Femur (tissue), 1 donor: ENCODE results near the gene NENF.
"Not testable (repeated sequence)": the region's sequence is repeated elsewhere in the genome, so short reads cannot be mapped to it uniquely, and the experiment has no call there.

Experiments used
- DNase-seq: peaks from one replicate; pipeline ENCODE4 v3.0.0-alpha.2; 2017

Gene NENF

DNA sequence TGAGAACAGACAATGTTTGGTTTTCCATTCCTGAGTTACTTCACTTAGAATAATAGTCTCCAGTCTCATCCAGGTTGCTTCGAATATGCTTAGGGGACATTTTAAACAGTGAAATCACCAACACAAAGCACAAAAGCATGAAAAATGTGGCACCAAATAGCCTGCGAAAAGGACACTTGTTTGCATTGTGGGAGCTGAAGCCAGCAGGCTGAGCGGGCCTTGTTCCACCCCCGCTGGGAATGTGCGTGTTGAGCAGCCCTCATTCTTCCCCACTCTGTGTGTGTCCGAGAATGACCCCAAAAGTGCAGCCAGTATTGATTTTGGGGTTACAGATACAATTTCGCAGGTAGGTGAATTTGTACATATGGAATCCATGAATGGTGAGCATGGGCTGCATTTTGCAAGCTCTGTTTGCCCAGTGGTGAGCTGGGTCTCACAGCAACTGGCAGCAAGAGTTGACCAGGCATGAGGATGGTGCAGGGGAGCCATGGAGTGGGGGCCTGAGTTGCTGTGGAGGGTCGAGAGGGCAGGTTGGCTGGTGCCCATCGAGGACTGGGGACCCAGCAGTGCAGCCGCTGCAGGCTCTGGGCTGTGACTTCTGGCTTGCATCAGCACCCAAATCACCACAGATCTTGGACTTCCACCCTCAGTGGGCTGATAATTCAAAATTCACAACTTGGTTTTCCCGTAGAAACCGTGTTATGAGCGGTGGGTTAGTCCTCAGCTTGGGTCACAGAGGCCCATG is 29.4 kb downstream of the NENF start:
- DNase-seq: no peak

DNA sequence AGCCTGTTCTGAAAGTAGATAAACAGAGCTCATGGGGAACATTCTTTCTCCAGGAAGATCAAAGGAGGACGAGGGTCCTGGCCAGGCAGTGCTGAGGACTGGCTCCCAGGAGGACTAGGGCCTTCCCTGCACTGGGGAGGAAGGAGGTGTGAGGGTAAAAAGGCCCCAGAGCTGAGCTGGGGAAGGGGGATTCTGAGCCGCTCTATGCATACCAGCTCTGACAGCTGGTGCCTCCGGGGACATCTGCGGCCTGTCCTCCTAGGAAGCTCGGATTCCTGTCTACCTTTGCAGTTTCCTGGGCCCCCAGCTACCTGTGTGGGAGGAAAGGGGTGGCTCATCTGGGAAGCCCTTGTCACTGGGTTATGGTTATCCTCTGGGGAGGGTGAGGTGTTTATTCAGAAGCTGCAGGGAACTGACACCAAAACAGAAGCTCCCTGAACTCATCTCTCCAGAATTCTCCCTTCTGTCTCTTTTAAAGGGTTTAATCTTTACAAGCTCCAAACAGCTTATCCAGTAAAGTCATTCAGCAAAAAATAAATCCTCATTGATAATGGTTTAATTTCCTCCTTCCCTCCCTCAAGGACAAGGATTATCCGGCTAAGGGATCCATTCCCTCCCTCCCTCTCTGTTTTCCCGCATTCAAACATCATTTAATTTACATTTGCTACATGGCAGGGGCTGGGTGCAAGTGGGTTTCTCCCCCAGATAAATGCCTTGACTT is 31.0 kb downstream of the NENF start:
- no peak for DNase-seq

DNA sequence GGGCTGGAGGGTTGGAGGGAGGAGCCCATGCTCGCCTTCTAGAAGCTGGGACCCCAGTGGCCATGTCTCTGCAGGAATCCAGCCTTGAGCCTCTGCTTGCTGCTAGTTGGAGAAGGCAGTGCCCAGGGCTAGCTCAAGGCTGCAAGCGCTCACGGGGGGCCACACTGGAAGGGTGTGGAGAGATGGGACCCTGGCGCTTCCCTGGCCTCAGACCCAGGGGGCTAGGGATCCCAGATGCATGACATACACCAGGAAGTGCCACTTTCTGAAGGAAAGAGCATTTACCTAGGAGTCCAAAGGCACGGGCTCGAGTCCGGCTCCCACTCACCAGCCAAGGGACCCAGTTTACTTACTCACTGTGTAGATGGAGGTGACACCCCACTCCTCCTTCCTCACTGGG is 32.6 kb downstream of the NENF start:
- no peak for DNase-seq

DNA sequence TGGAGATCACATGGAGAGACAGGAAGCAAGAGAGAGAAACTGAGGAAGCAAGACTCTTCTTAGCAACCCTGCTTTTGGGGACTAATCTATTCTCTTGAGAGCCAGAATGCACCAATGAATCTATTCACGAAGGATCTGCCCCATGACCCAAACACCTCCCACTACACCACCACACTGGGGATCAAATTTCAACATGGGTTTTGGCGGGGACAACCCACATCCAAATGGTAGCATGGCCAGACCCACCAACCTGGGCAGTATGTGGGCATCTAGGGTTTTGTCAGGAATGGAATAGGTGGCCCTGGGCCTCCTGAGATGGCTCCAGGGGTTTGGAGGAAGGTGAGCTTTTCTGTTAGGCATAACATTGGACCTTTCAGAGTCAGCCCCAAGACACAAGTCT is 33.7 kb downstream of the NENF start:
- DNase-seq: no peak

DNA sequence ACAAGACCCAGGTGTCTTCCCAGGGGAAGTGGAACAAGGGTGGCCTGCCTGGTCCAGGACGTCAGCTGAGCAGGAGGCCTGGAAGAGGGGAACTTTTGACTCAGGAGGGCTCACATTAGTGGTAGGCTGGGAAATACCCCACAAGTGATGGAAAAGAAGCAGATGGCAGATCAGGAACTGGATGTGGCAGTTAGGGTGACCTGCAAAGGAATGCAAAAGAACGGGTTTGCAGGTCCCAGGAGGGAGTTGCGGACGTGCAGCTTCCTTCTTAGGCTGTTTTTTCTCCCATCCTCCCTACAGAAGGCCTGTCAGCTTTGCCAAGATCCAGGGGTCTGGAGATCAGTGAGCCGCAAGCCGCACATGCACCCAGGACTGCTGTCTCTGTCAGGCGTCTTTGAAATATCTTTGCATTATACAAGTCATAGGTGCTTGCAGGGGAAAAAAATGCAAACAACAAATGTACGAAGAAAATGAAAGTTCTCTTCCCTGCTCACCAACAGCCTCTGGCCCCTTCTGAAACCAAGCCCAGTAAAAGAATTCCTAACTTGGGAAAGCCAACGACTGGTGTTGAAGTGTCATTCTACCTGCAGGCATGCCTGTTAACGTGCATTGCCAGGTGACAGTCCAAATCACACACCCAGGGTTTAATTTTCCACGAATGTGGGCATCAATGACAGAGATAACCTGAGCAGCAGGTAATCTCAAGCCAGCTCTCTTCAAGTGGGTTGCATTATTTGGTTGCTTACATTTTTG is 34.4 kb downstream of the NENF start:
- DNase-seq: no peak

DNA sequence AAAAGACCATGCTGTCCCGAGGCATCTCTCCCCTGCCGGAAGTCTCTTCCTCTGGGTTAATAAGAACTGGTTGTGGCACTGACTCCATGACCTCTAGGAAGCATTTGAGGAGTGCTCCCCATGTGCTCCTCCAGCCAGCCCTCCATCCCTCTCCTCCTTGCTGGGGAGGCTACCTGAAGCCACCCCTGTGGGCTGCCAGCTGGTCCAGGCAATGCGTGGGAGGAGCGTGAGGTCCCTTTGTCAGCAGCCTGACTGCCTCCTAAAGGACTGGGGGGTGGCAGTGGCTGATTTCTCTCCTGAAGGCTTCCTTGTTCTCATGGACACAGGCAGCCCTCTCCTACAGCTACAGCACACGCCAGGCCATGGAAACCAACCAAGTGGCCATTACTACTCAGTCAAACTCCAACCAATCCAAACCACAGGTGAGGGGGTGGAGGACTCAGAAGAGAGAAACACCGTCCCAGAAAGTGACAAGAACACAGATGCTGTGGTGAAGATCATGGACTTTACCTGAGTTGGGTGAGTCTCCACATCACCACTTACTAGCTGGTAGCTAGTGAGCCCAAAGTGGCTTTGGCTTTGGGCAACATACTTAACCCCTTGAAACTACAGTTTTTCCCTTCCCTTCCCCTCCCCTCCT is 35.2 kb downstream of the NENF start:
- DNase-seq: no peak

DNA sequence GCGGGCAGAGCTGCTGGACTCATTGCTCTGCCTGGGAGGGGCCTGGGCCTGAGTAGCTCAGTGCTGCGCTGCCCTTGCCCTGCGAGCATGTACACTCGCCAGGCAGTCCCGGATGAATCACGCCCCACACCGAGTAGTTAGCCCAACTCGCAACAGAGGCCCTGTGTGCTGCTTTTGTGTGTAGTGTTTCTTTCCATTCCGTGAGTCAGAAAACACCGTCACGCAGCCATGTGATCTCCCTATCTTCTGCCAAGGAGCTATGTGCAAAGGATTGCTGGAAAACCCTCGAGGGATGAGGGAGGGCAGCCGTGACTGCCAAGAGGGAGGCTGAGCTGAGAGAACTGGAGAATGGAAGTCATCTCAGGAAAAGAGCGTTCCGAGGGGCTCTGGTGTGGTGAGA is 37.3 kb downstream of the NENF start:
- DNase-seq: peak; percentile 90

DNA sequence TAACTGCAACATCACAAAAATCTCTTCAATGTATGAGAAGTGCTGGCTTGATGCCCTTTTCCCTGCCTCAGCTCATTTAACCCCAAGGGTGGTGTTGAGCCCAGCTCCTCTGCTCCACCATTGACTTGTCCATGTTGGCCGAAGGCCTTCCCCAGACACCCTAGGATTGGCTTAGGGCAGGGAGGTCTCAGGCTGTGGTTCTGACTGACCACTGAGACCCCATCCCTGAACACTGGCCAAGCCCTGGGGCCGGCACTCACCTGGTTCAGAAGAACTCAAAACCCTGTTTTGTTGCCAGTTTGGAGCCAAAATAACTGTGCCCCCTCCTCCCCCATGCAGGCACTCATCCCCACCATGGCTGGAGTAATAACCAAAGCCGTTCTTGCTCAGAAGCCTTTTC is 38.6 kb downstream of the NENF start:
- no peak for DNase-seq

DNA sequence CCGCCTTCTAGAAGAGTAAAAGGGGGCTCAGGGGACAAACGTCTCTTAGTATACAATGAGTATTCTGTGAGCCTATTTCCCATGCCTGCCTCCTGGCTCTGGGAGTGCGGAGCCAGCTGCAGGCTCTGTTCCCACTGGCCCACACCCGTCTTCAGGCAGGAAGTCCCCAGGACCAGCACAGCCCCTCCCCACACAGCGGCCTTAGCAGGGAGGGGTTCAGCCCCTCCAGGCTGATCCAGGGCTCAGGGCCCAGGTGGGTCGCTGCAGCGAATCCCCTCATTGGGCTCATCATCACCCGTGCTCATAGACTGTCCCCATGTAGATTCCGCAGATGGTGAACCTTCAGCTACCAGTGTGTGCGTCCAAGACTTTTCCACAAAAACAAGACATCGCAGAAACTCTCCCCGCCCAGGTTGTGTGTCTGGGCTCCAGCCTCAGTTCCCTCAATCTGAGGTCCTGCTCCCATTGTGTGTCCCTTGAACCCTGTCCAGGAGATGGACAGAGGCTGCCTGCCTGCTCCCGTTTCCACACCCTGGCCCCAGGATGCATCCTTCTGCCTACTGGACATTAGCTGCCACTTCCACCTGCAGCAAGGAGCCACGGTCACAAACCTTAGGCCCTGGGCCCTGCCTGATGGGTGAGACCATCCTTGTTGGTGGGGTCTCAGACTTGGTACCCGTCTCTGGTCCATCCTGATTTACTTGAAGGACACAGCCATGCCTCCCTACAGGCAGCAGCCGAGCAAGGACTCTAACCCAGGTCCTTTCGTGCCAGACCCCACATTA is 39.4 kb downstream of the NENF start:
- no peak for DNase-seq

DNA sequence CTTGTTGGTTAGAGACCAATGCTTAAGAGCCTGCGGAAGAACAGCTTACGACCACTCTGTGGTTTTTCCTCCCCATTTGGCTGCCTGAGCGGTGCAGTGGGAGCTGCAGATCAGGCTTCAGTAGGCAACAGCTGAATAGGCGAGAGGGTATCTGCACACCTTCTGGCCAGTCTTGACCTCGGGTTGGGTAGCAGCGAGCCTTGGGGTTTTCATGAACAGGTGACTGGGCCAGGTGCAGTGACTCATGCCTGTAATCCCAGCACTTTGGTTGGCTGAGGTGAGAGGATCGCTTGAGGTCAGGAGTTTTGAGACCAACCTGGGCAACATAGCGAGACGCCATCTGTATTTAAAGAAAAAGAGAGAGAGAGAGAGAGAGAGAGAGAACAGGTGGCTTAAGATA is 41.0 kb downstream of the NENF start:
- no peak for DNase-seq

DNA sequence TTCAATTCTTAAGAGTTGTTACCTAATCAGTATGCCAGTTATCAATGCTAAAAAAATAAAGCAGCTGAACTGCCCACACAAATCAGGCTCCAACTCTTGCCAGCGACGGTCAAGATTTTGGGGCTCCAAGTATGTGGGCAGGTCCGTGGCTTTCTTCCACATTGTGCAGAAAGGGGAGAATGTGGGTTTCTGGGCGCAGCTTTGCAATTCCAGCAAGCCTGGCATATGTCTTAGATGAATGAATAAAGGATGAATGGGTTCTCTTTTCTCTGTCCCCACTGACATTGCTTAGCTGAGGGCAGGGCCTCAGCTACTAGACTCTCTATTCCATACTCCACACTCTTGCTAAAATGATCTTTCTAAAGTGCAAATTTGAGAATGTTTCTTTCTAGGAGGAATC is 42.4 kb downstream of the NENF start:
- no peak for DNase-seq

DNA sequence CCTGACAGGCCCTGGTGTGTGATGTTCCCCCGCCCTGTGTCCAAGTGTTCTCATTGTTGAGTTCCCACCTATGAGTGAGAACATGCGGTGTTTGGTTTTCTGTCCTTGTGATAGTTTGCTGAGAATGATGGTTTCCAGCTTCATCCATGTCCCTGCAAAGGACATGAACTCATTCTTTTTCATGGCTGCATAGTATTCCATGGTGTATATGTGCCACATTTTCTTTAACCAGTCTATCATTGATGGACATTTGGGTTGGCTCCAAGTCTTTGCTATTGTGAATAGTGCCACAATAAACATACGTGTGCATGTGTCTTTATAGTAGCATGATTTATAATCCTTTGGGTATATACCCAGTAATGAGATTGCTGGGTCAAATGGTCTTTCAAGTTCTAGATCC is 43.1 kb downstream of the NENF start:
- DNase-seq: not testable (repeated sequence)

DNA sequence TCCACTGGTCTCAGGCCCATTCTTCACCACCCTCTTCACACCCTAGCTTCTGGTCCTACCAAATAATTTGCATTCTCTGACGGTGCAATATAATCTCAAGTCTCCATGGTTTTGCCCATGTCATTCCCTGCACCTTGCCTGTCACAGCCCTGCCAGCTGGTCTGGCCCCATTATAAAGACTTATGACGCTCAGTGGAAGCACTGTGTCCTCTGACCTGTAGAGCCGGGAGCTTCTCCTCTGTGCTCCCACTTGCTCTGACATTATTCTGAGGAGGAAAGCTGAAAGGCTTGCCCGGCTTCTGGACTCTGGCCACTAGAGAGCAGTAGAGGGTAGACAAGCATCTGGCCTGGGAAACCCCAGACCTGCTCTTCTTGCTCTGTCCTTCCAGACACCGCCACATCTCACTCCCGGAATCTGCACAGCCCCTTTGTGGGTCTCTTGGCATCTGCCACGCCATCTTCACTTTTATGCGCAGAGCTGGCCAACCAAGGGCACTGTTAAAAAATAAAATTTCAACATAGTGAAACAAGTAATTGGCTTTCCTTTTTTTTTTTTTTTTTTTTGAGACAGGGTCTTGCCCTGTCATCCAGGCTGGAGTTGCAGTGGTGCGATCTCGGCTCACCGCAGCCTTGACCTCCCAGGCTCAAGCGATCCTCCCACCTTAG is 44.4 kb downstream of the NENF start:
- peak; percentile 89 for DNase-seq

DNA sequence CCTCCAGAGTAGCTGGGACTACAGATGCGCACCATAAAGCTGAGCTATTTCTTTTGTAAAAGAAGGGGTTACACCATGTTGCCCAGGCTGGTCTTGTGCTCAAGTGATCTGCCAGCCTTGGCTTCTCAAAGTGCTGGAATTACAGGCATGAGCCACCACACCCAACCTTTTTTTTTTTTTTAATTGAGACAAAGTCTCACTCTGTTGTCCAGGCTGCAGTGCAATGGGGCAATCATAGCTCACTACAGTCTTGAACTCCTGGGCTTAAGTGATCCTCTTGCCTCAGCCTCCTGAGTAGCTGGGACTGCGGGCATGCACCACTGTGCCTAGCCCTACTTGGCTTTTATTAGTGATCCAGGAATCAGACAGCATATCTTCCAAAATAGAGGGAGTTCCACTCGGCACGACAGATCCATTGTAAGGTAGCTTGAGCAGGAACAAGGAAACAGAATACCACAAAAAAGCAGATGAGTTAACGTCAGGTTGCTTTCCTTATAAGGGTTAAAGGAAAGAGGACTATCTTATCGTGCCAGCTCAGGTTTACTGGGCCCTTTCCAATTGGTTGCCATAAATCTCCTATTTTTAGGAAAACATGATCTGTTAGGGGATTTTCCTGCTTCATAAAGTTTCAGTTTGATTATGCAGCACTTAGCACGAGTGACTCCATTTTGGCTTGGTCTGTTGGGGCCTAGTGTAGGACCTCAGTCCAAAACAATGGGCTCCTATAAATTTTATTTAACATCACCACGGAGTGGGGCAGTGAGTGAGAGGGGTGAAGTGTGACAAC is 45.2 kb downstream of the NENF start:
- no peak for DNase-seq

DNA sequence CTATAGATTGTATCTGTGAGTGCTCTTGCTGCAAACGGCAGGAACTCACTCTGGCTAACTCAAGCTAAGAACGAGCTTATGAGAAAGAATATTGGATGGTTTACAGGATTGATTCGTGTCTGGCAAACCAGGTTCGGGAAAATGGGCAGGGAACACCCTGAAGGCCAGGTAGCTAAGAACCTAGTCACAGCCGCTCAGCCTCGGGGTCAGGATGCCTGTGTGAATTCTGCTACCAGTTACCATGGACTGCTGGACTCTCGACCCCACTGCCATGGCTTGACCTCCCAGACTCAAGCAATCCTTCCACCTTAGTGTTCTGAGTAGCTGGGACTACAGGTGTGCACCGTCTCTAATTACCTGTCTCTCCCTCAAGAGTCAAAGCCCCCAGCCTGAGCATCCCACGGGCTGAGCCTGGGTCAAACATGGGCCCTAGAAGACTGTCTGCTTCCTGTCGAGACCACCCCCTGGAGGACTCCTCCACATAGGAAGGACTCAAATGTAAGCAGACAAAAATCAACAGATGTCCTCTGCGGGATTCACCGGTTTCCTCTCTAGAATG is 45.8 kb downstream of the NENF start:
- DNase-seq: no peak

DNA sequence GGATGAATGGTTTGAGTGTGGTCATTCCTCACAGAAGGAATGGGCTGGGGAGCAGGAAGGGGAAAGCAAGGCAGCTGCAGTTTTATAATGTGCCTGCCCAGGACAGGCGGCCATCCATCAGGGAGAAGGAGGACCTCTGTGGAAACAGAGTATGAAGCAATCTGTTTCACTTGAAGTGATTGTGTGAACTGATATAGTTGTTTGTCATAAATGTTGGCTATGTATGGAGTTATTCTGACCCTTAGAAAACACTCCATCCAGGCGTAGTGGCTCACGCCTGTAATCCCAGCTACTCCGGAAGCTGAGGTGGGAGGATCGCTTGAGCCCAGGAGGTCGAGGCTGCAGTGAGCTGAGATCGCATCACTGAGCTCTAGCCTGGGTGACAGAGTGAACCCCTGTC is 46.5 kb downstream of the NENF start:
- no peak for DNase-seq

DNA sequence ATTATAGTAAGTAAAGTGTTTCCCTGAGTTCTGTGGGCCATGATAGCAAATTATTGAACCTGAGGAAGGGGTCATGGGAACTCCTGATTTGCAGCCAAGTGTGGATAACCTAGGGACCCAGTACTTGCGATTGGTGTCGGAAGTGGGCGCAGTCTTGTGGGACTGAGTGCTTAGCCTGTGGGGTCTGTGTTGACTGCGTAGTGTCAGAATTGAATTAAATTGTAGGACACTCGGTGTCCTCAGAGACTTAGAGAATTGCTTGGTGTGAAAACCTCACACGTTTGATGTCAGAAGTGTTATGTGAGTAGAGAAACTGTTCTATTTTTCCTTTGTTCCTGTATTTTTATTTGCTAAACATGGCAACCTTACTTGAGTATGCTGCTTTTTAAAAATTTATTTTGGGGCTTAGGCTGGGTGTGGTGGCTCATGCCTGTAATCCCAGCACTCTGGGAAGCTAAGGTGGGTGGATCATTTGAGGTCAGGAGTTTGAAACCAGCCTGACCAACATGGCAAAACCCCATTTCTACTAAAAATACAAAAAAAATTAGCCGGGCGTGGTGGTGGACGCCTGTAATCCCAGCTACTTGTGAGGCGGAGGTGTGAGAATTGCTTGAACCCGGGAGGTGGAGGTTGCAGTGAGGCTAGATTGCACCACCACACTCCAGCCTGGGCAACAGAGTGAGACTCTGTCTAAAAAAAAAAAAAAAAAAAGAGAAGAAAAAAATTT is 48.2 kb downstream of the NENF start:
- not testable (repeated sequence) for DNase-seq

DNA sequence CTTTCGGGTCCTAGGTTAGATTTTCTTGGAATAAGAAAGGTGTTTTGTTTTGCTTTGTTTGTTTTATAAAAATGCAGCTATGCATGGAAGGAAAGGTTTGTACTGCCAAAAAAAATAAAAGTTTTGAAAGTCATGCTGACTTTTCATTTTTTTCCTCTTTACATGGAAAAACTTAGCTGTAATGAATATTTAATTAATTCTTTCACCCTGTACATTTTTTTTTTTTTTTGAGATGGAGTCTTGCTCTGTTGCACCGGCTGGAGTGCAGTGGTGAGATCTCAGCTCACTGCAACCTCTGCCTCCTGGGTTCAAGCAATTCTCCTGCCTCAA is 48.7 kb downstream of the NENF start:
- no peak for DNase-seq

DNA sequence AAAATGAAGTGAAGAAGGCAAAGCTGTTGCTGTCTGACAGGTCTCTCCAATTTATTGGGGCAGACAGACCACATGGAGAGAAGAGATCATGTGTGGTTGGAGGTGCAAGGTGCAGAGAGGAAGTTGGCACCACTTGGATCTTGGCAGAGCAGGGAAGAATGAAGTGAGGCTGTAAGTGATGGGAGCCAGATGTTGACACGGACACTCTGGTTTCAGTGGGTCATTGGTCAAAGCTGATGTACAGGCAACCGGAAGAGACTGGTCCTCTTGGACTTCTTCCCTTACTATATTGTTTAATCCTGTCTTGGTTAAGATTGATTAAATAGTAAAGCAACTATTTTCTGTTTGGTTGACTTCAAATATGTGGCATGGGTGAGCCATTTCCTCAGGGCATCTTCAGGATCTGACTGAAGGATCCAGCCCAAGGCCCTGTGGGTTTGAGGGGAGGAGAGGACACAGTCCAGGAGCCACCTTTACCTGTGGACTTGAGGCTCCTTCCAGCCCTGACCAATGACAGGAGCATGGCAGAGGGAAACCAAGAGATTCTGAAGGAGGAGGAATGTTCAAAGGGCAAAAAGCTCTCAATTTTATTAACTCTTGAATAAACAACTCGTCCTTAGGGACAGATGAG is 49.4 kb downstream of the NENF start:
- no peak for DNase-seq
